Measurements from ENCODE around the gene SEMA3B.
A peak's percentile ranks its signal among the peaks of the same experiment; 100 is the strongest.
"Not testable (repeated sequence)": the region's sequence is repeated elsewhere in the genome, so short reads cannot be mapped to it uniquely, and the experiment has no call there.

SEMA3B gene

GRCh38 chr3:50295553-50296431 lies 26.8 kb downstream of the SEMA3B start:
- no peak for DNase-seq

- DNase-seq = no peak
Observed at GRCh38 chr3:50296721-50297383, 27.9 kb downstream of the SEMA3B start.

- no peak for DNase-seq
Observed at GRCh38 chr3:50297384-50297775, 28.4 kb downstream of the SEMA3B start.

GRCh38 chr3:50297896-50298725 lies 29.2 kb downstream of the SEMA3B start:
- DNase-seq = no peak

DNA sequence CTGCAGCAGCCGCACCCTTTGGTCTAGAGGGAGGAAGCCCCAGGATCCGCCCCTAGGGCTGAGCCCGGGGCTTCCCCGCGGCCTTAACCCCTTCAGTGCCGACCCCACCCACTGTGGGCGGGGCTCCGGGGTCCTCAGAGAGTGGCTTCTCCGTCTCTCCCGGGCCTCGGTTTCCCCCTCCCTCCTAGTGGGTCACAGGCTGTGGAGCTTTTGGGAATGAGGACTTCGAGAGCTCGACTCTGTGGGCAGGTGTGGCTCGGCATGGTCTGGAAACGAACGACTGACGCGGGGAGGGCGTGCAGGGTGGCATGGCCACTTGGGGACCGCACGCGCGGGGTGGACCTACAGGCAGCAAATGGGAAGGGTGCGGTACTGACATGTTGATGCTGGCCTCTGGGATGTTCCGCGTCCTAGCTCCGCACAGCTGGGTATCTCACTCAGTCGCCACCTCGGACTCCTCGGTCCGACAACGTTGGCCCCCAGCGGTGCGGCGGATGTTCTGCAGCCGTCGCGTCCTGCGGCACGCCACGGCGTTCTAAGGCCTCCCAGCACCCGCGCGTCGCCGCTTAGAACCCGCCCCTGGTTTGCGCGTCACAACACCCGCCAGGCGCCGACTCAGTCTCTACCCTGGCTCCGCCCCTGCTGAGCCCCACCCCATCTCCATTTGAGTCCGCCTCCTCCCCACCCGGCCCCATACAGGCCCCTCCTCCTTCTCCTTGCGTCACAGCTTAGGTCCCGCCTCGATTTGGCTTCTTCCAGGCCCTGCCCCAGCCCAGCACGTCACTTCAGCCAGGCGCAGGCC lies 30.1 kb downstream of the SEMA3B start, which contains the start of the genes HYAL3 and NAA80:
Gene HYAL3, minus strand, starts transcription at position 570 of the 802 bp plus-strand sequence. CDS start 3,803 bp downstream, outside the sequence.
Gene NAA80, minus strand, starts transcription at position 570 of the 802 bp plus-strand sequence. CDS start 1,942 bp downstream, outside the sequence.
- DNase-seq = peak; percentile 95

DNA sequence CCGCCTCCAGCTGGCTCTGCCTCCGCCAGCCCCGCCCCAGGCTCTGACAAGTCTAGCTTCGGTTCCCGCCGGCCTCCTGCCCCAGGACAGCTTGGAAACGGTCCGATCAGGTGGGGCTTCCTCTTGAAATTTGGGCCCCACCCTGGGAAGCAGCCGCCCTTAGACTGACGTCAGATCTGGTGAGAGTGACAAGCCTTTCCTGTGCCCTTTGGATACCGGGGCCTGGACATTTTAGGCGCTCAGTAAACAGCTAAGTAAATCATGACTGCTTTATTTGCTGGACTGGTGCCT lies 30.6 kb downstream of the SEMA3B start:
- no peak for DNase-seq

GRCh38 chr3:50299929-50300680 lies 31.2 kb downstream of the SEMA3B start:
- DNase-seq = no peak

- DNase-seq = no peak
Observed at GRCh38 chr3:50300681-50301254, 31.8 kb downstream of the SEMA3B start.

GRCh38 chr3:50302095-50303012 lies 33.4 kb downstream of the SEMA3B start:
- no peak for DNase-seq

DNA sequence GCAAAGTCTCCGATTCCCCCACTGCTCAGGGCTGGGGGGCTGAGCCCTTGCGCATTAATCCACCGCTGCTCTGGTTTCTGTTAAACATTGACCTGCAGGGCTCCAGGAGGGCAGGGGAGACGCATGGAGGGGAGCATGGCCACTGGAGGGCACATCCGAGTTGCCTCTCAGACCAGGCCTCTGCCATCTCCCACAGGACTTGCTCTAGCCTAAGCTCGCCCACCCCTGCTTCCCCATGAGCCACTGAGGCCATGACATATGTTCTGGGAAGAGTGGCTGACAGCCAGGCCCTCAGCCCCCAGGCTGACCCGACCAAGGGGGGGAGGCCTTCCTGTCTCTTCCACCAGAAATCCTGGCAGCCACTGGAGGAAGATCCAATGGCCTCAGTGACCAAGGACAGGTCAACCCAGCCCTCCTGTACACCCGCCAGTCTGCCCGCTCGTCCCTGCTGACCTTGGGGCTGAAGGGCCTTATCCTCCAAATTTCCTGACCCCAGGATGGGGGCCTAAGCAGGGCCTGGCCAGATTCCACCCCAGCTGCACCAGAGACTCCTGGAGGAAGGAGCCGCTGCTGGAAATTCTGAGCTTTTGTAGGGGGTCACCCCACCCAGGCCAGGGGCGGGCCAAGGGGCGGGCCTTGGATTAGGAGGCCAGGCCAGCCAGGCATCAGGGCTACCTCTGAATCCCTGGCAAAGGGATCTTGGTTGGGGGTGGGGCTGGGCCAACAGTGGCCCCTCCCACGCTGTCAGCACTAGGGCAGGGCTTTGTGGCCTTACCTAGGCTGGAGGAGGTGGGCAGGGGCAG lies 34.3 kb downstream of the SEMA3B start, which contains the start of gene HYAL1:
Gene HYAL1, minus strand, starts transcription at position 562 of the 803 bp plus-strand sequence. CDS start 618 bp downstream, outside the sequence.
- no peak for DNase-seq

DNA sequence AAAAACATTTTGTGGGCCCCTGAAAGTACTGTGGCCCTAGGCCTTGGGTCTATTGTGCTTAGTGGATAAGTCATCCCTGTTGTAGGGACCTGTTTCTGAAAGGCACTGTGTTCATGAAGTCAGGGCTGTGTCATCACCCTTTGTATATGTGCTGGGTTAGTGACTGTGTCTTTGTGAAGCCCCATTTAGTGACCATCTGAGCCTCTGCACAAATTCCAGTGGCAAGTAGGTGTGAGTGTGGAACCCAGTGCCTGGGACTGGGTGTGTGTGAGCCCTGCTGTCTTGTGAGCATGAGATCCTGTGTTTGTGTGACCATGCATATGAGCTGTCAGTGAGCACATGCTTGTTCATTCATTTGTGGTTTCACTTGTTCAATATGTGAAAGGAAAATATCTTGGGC lies 35.7 kb downstream of the SEMA3B start:
- DNase-seq = no peak

DNA sequence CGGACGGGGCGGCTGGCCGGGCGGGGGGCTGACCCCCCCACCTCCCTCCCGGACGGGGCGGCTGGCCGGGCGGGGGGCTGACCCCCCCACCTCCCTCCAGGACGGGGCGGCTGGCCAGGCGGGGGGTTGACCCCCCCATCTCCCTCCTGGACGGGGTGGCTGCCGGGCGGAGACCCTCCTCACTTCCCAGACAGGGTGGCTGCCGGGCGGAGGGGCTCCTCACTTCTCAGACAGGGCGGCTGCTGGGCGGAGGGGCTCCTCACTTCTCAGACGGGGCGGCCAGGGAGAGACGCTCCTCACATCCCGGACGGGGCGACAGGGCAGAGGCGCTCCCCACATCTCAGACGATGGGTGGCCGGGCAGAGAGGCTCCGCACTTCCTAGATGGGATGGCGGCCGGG lies 43.1 kb downstream of the SEMA3B start:
- not testable (repeated sequence) for DNase-seq

DNA sequence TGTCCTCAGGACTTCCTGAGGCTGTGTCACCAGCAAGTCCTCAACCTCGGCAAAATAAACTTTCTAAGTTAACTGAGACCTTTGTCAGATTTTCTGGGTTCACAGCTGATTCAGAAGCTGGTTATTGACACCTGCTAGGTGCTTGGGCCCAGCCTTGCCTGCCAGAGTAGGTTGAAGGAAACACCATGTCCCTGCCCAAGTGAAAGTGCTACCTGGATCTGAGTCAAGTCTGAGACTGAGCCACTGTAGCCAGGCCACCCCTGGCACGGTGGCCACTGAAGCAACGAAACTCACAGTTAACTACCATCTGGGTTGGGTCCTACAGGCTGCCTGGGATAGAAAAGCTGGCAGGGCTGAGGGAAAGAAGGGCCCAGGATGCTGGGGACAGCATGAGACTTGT lies 45.4 kb downstream of the SEMA3B start:
- no peak for DNase-seq

- DNase-seq = no peak
Observed at GRCh38 chr3:50314816-50315215, 45.9 kb downstream of the SEMA3B start.

- no peak for DNase-seq
Observed at GRCh38 chr3:50316657-50317242, 47.8 kb downstream of the SEMA3B start.

DNA sequence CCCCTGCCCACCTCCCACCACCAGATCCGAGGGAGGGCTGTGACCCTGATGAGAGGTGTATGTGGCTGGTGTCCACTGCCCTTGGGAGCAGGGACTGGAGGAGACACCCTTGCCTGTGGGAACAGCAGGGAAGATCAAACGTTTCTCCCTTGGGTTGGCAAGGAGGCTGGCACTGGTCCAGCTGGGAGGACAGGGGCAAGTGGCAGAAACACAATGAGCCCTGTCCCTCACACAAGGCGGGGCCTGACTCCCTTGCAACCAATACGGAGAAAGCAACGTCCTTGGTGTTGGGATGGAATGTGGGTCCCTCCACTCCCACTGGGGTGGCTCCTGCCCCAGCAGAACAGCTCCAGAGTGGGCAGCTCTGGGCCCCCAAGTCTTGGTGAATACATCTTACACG lies 48.4 kb downstream of the SEMA3B start:
- DNase-seq = no peak

DNA sequence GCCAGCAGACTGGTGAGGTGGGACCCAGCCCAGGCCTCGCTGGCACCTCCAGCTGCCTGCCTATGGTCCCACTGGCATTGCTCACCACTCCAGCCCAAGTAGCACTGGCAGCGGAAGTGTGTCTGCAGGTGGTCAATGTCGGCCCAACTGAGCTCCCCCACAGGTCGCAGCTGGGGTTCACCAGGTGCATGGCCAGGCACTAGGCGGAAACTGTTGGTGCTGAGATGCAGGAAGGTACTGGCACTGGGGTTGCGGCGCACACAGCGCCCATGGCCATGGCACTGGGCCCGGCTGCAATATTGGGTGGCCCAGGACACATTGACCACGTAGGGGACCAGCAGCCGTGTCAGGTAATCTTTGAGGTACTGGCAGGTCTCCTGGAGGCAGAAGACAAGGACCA lies 49.2 kb downstream of the SEMA3B start:
- no peak for DNase-seq

- no peak for DNase-seq
Observed at GRCh38 chr3:50318615-50319014, 49.7 kb downstream of the SEMA3B start.
